ENCODE results near the gene SHISA4.
"Not testable (repeated sequence)": the region's sequence is repeated elsewhere in the genome, so short reads cannot be mapped to it uniquely, and the experiment has no call there.

Gene SHISA4

GRCh38 chr1:201930803-201931202 is 42.1 kb downstream of the SHISA4 start:
- H3K9me3 ChIP-seq (ENCODE audit: control insufficient read depth in 2 of 2, low read length in 2 of 2), result no peaks in the 10 kb centered on the region
- H3K27ac ChIP-seq (ENCODE audit: low read length), result peak overlapping the region; percentile 69
- H3K27me3 ChIP-seq (ENCODE audit: control insufficient read depth in 1 of 2, insufficient read depth in 2 of 2, low read length in 2 of 2), result no peaks in the 10 kb centered on the region
- H3K36me3 ChIP-seq (ENCODE audit: control insufficient read depth in 2 of 2, insufficient read depth in 2 of 2, low read length in 2 of 2), result peaks cover 32 to 42% of the 10 kb centered on the region in 2 donors
- H3K4me1 ChIP-seq (ENCODE audit: control insufficient read depth, insufficient read depth, low read length), result peaks cover 54% of the 10 kb centered on the region
- no peak overlapping the region for H3K9ac ChIP-seq (ENCODE audit: low read length in 2 of 2)
- peak overlapping the region in 1 of 2 donors; percentile 8 for H3K4me3 ChIP-seq (ENCODE audit: low read length in 2 of 2)

GRCh38 chr1:201933840-201934430 is 45.2 kb downstream of the SHISA4 start:
- Histone ChIP-seq H3K9ac (ENCODE audit: low read length in 2 of 2) (peak overlapping the region in 1 of 2 donors; percentile 39), H3K27me3 (ENCODE audit: control insufficient read depth in 1 of 2, insufficient read depth in 2 of 2, low read length in 2 of 2) (no peaks in the 10 kb centered on the region), H3K27ac (ENCODE audit: low read length) (no peak overlapping the region), H3K9me3 (ENCODE audit: control insufficient read depth in 2 of 2, low read length in 2 of 2) (no peaks in the 10 kb centered on the region), H3K36me3 (ENCODE audit: control insufficient read depth in 2 of 2, insufficient read depth in 2 of 2, low read length in 2 of 2) (peaks cover 38 to 40% of the 10 kb centered on the region in 2 donors), H3K4me1 (ENCODE audit: control insufficient read depth, insufficient read depth, low read length) (peaks cover 45% of the 10 kb centered on the region), H3K4me3 (ENCODE audit: low read length in 2 of 2) (peak overlapping the region in 1 of 2 donors; percentile 44)

- Histone ChIP-seq H3K27ac (ENCODE audit: low read length) (peak overlapping the region; percentile 76), H3K4me3 (ENCODE audit: low read length in 2 of 2) (peak overlapping the region in 1 of 2 donors; percentile 3), H3K9me3 (ENCODE audit: control insufficient read depth in 2 of 2, low read length in 2 of 2) (no peaks in the 10 kb centered on the region), H3K4me1 (ENCODE audit: control insufficient read depth, insufficient read depth, low read length) (peaks cover 44% of the 10 kb centered on the region), H3K36me3 (ENCODE audit: control insufficient read depth in 2 of 2, insufficient read depth in 2 of 2, low read length in 2 of 2) (peaks cover 22 to 23% of the 10 kb centered on the region in 2 donors), H3K27me3 (ENCODE audit: control insufficient read depth in 1 of 2, insufficient read depth in 2 of 2, low read length in 2 of 2) (no peaks in the 10 kb centered on the region), H3K9ac (ENCODE audit: low read length in 2 of 2) (peak overlapping the region in 1 of 2 donors; percentile 39)
These were observed 49.0 kb downstream of the SHISA4 start for GRCh38 chr1:201937624-201938213.

GRCh38 chr1:201938440-201939035 is 49.8 kb downstream of the SHISA4 start:
- H3K36me3 ChIP-seq (ENCODE audit: control insufficient read depth in 2 of 2, insufficient read depth in 2 of 2, low read length in 2 of 2), result peaks cover 18 to 25% of the 10 kb centered on the region in 2 donors
- peaks cover 47% of the 10 kb centered on the region for H3K4me1 ChIP-seq (ENCODE audit: control insufficient read depth, insufficient read depth, low read length)
- H3K4me3 ChIP-seq (ENCODE audit: low read length in 2 of 2), result peak overlapping the region; percentile 52 to 65
- H3K27me3 ChIP-seq (ENCODE audit: control insufficient read depth in 1 of 2, insufficient read depth in 2 of 2, low read length in 2 of 2), result no peaks in the 10 kb centered on the region
- no peaks in the 10 kb centered on the region for H3K9me3 ChIP-seq (ENCODE audit: control insufficient read depth in 2 of 2, low read length in 2 of 2)
- H3K27ac ChIP-seq (ENCODE audit: low read length), result peak overlapping the region; percentile 76
- H3K9ac ChIP-seq (ENCODE audit: low read length in 2 of 2), result peak overlapping the region; percentile 39 to 55

- Histone ChIP-seq H3K9ac (ENCODE audit: low read length in 2 of 2) (peak overlapping the region; percentile 7 to 39), H3K36me3 (ENCODE audit: control insufficient read depth in 2 of 2, insufficient read depth in 2 of 2, low read length in 2 of 2) (peaks cover 20 to 27% of the 10 kb centered on the region in 2 donors), H3K4me3 (ENCODE audit: low read length in 2 of 2) (peak overlapping the region; percentile 47 to 65), H3K27ac (ENCODE audit: low read length) (peak overlapping the region; percentile 76), H3K9me3 (ENCODE audit: control insufficient read depth in 2 of 2, low read length in 2 of 2) (no peaks in the 10 kb centered on the region), H3K4me1 (ENCODE audit: control insufficient read depth, insufficient read depth, low read length) (peaks cover 42% of the 10 kb centered on the region), H3K27me3 (ENCODE audit: control insufficient read depth in 1 of 2, insufficient read depth in 2 of 2, low read length in 2 of 2) (no peaks in the 10 kb centered on the region)
These were observed 50.5 kb downstream of the SHISA4 start for GRCh38 chr1:201939148-201939547.

GRCh38 chr1:201939574-201939973 is 50.9 kb downstream of the SHISA4 start:
- Histone ChIP-seq H3K4me3 (ENCODE audit: low read length in 2 of 2) (peak overlapping the region; percentile 47 to 65), H3K27ac (ENCODE audit: low read length) (peak overlapping the region; percentile 76), H3K27me3 (ENCODE audit: control insufficient read depth in 1 of 2, insufficient read depth in 2 of 2, low read length in 2 of 2) (no peaks in the 10 kb centered on the region), H3K9ac (ENCODE audit: low read length in 2 of 2) (peak overlapping the region; percentile 32 to 55), H3K4me1 (ENCODE audit: control insufficient read depth, insufficient read depth, low read length) (peaks cover 39% of the 10 kb centered on the region), H3K36me3 (ENCODE audit: control insufficient read depth in 2 of 2, insufficient read depth in 2 of 2, low read length in 2 of 2) (peaks cover 21 to 29% of the 10 kb centered on the region in 2 donors), H3K9me3 (ENCODE audit: control insufficient read depth in 2 of 2, low read length in 2 of 2) (no peaks in the 10 kb centered on the region)

- not testable (repeated sequence) for H3K9ac ChIP-seq (ENCODE audit: low read length in 2 of 2); H3K27me3 ChIP-seq (ENCODE audit: control insufficient read depth in 1 of 2, insufficient read depth in 2 of 2, low read length in 2 of 2); H3K9me3 ChIP-seq (ENCODE audit: control insufficient read depth in 2 of 2, low read length in 2 of 2)
- peak overlapping the region in 1 of 2 donors; percentile 65 for H3K4me3 ChIP-seq (ENCODE audit: low read length in 2 of 2)
- H3K4me1 ChIP-seq (ENCODE audit: control insufficient read depth, insufficient read depth, low read length), result peaks cover 39% of the 10 kb centered on the region
- H3K36me3 ChIP-seq (ENCODE audit: control insufficient read depth in 2 of 2, insufficient read depth in 2 of 2, low read length in 2 of 2), result peaks cover 21 to 29% of the 10 kb centered on the region in 2 donors
- peak overlapping the region; percentile 76 for H3K27ac ChIP-seq (ENCODE audit: low read length)
These were observed 51.6 kb downstream of the SHISA4 start for GRCh38 chr1:201940316-201940715.

GRCh38 chr1:201941420-201942128 is 52.9 kb downstream of the SHISA4 start:
- peak overlapping the region; percentile 60 to 99 for H3K4me3 ChIP-seq (ENCODE audit: low read length in 2 of 2)

GRCh38 chr1:201942129-201942495 is 53.4 kb downstream of the SHISA4 start:
- Histone ChIP-seq H3K27me3 (ENCODE audit: control insufficient read depth in 1 of 2, insufficient read depth in 2 of 2, low read length in 2 of 2) (no peaks in the 10 kb centered on the region), H3K4me1 (ENCODE audit: control insufficient read depth, insufficient read depth, low read length) (peaks cover 38% of the 10 kb centered on the region), H3K4me3 (ENCODE audit: low read length in 2 of 2) (peak overlapping the region; percentile 60 to 99), H3K27ac (ENCODE audit: low read length) (peak overlapping the region; percentile 82), H3K9ac (ENCODE audit: low read length in 2 of 2) (peak overlapping the region; percentile 63 to 85), H3K9me3 (ENCODE audit: control insufficient read depth in 2 of 2, low read length in 2 of 2) (no peaks in the 10 kb centered on the region), H3K36me3 (ENCODE audit: control insufficient read depth in 2 of 2, insufficient read depth in 2 of 2, low read length in 2 of 2) (peaks cover 21% of the 10 kb centered on the region in 2 donors)

More at GRCh38 chr1:201941420-201942128, 52.9 kb downstream of the SHISA4 start:
- peak overlapping the region; percentile 82 for H3K27ac ChIP-seq (ENCODE audit: low read length)
- H3K36me3 ChIP-seq (ENCODE audit: control insufficient read depth in 2 of 2, insufficient read depth in 2 of 2, low read length in 2 of 2), result peaks cover 25 to 26% of the 10 kb centered on the region in 2 donors
- H3K27me3 ChIP-seq (ENCODE audit: control insufficient read depth in 1 of 2, insufficient read depth in 2 of 2, low read length in 2 of 2), result no peaks in the 10 kb centered on the region
- no peaks in the 10 kb centered on the region for H3K9me3 ChIP-seq (ENCODE audit: control insufficient read depth in 2 of 2, low read length in 2 of 2)
- peak overlapping the region; percentile 63 to 85 for H3K9ac ChIP-seq (ENCODE audit: low read length in 2 of 2)
- peaks cover 37% of the 10 kb centered on the region for H3K4me1 ChIP-seq (ENCODE audit: control insufficient read depth, insufficient read depth, low read length)
